ENCODE results near the gene DQX1. TPM values are rescaled to one million over a fixed set of nuclear protein-coding genes. Genes with fewer than 3 reads are reported as not detected.

The DQX1 gene
- total and polyA plus RNA-seq, 2 of the 8 experiments (the other 6 are each of a cell fraction or from before 2014, with no cell fraction given): 0.76 to 1.1 TPM

- no peak for TF ChIP-seq ZNF274 (IDR thresholded peaks at IDR 0.05; ENCODE audit: borderline replicate concordance, extremely low read depth, low read length)
- Histone ChIP-seq H3K79me2 (ENCODE audit: control insufficient read depth in 1 of 2, insufficient read depth in 2 of 2, low read length in 2 of 2) (0 out of 4 replicates have a peak, but pooled peaks cover 0 to 2% of the 10 kb centered on the region in 2 experiments), H4K91ac (replicated peaks; ENCODE audit: insufficient read length, low read length) (no peak overlapping the region), H3K18ac (ENCODE audit: extremely low read depth, low read length) (no peak overlapping the region), H3K23ac (ENCODE audit: insufficient read length) (no peak overlapping the region), H2BK20ac (ENCODE audit: low read length) (no peak overlapping the region), H2BK120ac (replicated peaks; ENCODE audit: low read depth, low read length) (no peak overlapping the region), H4K8ac (ENCODE audit: extremely low read depth, insufficient read depth, low read length) (no peak overlapping the region), H2AFZ (ENCODE audit: low read length) (no peak overlapping the region), H3K9me3 (ENCODE audit: insufficient read depth in 2 of 2, low read depth in 1 of 2, low read length in 1 of 2) (no peaks in the 10 kb centered on the region), H3K23me2 (ENCODE audit: low read depth, low read length) (no peaks in the 10 kb centered on the region), H3K9ac (replicated peaks in 1 of 4; ENCODE audit: extremely low read depth in 1 of 4, low read depth in 3 of 4, low read length in 3 of 4) (no peak overlapping the region), H2AK5ac (ENCODE audit: low read depth, low read length) (no peak overlapping the region), H3K4me3 (ENCODE audit: extremely low read depth in 1 of 4, insufficient read depth in 2 of 4, low read depth in 3 of 4, low read length in 4 of 4) (no peak overlapping the region), H4K20me1 (replicated peaks in 1 of 2; ENCODE audit: control insufficient read depth in 1 of 2, insufficient read depth in 2 of 2, low read length in 2 of 2) (peaks cover 2 to 6% of the 10 kb centered on the region in 2 experiments), H3K4ac (replicated peaks; ENCODE audit: insufficient read length, low read depth, low read length) (no peak overlapping the region), H3K79me1 (ENCODE audit: low read depth, low read length) (no peaks in the 10 kb centered on the region), H3K14ac (ENCODE audit: insufficient read length) (no peak overlapping the region), H3K27ac (ENCODE audit: low read depth, low read length) (no peak overlapping the region), H2BK5ac (ENCODE audit: low read depth, low read length) (no peak overlapping the region), H4K5ac (ENCODE audit: insufficient read length, low read depth, low read length) (no peak overlapping the region), H2BK12ac (ENCODE audit: low read depth, low read length) (no peak overlapping the region), H2BK15ac (ENCODE audit: low read length) (no peak overlapping the region), H3K4me2 (ENCODE audit: insufficient read depth in 1 of 2, low read depth in 2 of 2, low read length in 2 of 2) (no peak overlapping the region), H3K27me3 (replicated peaks in 1 of 4; ENCODE audit: control insufficient read depth in 3 of 4, extremely low read depth in 1 of 4, insufficient read depth in 3 of 4, low read length in 3 of 4) (no peaks in the 10 kb centered on the region), H3K56ac (replicated peaks; ENCODE audit: insufficient read length, low read depth, low read length) (no peak overlapping the region), H3K4me1 (replicated peaks in 1 of 4; ENCODE audit: control insufficient read depth in 3 of 4, insufficient read depth in 4 of 4, low read length in 3 of 4) (no peaks in the 10 kb centered on the region), H3K36me3 (ENCODE audit: control insufficient read depth in 2 of 4, insufficient read depth in 4 of 4, low read length in 3 of 4) (peaks cover 7 to 22% (median 18%) of the 10 kb centered on the region in 4 experiments)
- ChIA-PET POLR2A (ENCODE audit: partially characterized antibody) (interaction anchor here (0.9 to 3.2 kb wide), 9 partner anchors 8 to 50 kb away, joined by 3 to 11 read pairs (median 4); partner anchors contain the start of genes LBX2, PCGF1 and WBP1), CTCF (ENCODE audit: partially characterized antibody) (interaction anchor here (0.9 to 6.9 kb wide), 8 partner anchors 12 to 98 kb away, joined by 3 to 37 read pairs (median 4); partner anchors contain the start of genes INO80B and LBX2)
- FAIRE-seq: no peak
- no peak for DNase-seq (ENCODE audit: low read depth in 1 of 2, low spot score in 2 of 2)
- WGBS, 2 experiments (ENCODE audit: extremely low coverage in 1 of 2, insufficient coverage in 1 of 2, insufficient read length in 1 of 2, insufficient replicate concordance in 2 of 2, low coverage in 1 of 2, low lambda C conversion rate in 2 of 2, missing lambda C conversion rate in 1 of 2): 88% methylated on average over 9 of the region's 9 CpGs; no CpG with 5 or more reads in 1 of the 2 experiments
These were observed 37.2 kb downstream of the DQX1 start for GRCh38 chr2:74488643-74489481.
